NT2/D1 (cell line): ENCODE measurements around the gene TFDP1.

Source experiments
- DNase-seq: peaks from one replicate; pipeline ENCODE4 v3.0.0-alpha.2; 2011; ENCODE audit warnings: low read depth, low spot score
- H3K27me3 ChIP-seq: 2 replicates; pipeline ENCODE4 v1.6.0; 2011; ENCODE audit warnings: mild to moderate bottlenecking; ENCODE audit not compliant: insufficient read length, insufficient read depth
- H3K36me3 ChIP-seq: 2 replicates; pipeline ENCODE4 v1.6.1; 2011; ENCODE audit warnings: mild to moderate bottlenecking, low read length, mixed read lengths; ENCODE audit not compliant: insufficient read depth, insufficient read length
- H3K4me1 ChIP-seq: 2 replicates; pipeline ENCODE4 v1.5.1; 2011; ENCODE audit not compliant: insufficient read depth, insufficient read length
- H3K4me3 ChIP-seq: 2 replicates; pipeline ENCODE4 v1.5.1; 2011; ENCODE audit warnings: low read depth; ENCODE audit not compliant: insufficient read length
- H3K9ac ChIP-seq: 2 replicates; pipeline ENCODE4 v1.6.0; 2011; ENCODE audit warnings: low read depth; ENCODE audit not compliant: insufficient read length
- H3K9me3 ChIP-seq: 2 replicates; pipeline ENCODE4 v1.5.1; 2011; ENCODE audit warnings: mild to moderate bottlenecking, low read length; ENCODE audit not compliant: insufficient read depth
- SUZ12 ChIP-seq: IDR thresholded peaks from 2 replicates; pipeline ENCODE4 v1.6.1; 2011; ENCODE audit not compliant: insufficient read length, insufficient read depth; ENCODE audit errors: extremely low read depth
- YY1 ChIP-seq: IDR thresholded peaks from 2 replicates; pipeline ENCODE4 v1.6.1; 2011; ENCODE audit not compliant: insufficient read length, insufficient read depth
- ZNF274 ChIP-seq: IDR thresholded peaks from 2 replicates; pipeline ENCODE4 v1.6.1; 2011; ENCODE audit warnings: mild to moderate bottlenecking, low read depth, low read length

Gene TFDP1

GRCh38 chr13:113584205-113584869 lies at the start of gene TFDP1:
TFDP1 (plus strand) TSS chr13:113584753; CDS start chr13:113585838, 1,085 bp downstream.
- no peaks in the 10 kb centered on the region for H3K9me3 ChIP-seq
- H3K4me3 ChIP-seq, result peak within 1 kb of the TSS; percentile 70
- DNase-seq, result peak; percentile 70

GRCh38 chr13:113535381-113535781 lies 49.2 kb upstream of the TFDP1 start:
- Histone ChIP-seq H3K4me3 (no peak overlapping the region), H3K4me1 (peaks cover 12% of the 10 kb centered on the region), H3K9ac (no peak overlapping the region), H3K27me3 (no peaks in the 10 kb centered on the region), H3K9me3 (no peaks in the 10 kb centered on the region), H3K36me3 (peaks cover 78% of the 10 kb centered on the region)
- TF ChIP-seq ZNF274 (no peak), YY1 (no peak), SUZ12 (no peak)
- no peak for DNase-seq

More at GRCh38 chr13:113584205-113584869, at the start of gene TFDP1:
- TF ChIP-seq SUZ12 (no peak), ZNF274 (no peak), YY1 (no peak)
- Histone ChIP-seq H3K27me3 (no peaks in the 10 kb centered on the region), H3K4me1 (peaks cover 10% of the 10 kb centered on the region), H3K36me3 (peaks cover 35% of the 10 kb centered on the region), H3K9ac (peak within 1 kb of the TSS; percentile 77)

GRCh38 chr13:113536461-113537110 lies 48.0 kb upstream of the TFDP1 start:
- Histone ChIP-seq H3K9ac (no peak overlapping the region), H3K4me1 (peaks cover 9% of the 10 kb centered on the region), H3K4me3 (no peak overlapping the region), H3K9me3 (no peaks in the 10 kb centered on the region), H3K27me3 (no peaks in the 10 kb centered on the region), H3K36me3 (peaks cover 78% of the 10 kb centered on the region)
- DNase-seq, result no peak
- TF ChIP-seq YY1 (no peak), ZNF274 (no peak), SUZ12 (no peak)

GRCh38 chr13:113537205-113537604 lies 47.3 kb upstream of the TFDP1 start:
- Histone ChIP-seq H3K9me3 (no peaks in the 10 kb centered on the region), H3K27me3 (no peaks in the 10 kb centered on the region), H3K4me3 (no peak overlapping the region), H3K36me3 (peaks cover 74% of the 10 kb centered on the region), H3K4me1 (peaks cover 4% of the 10 kb centered on the region), H3K9ac (no peak overlapping the region)
- TF ChIP-seq SUZ12, result no peak
- TF ChIP-seq ZNF274, result no peak
- TF ChIP-seq YY1, result no peak
- no peak for DNase-seq

- TF ChIP-seq SUZ12 (no peak), YY1 (no peak), ZNF274 (no peak)
- H3K27me3 ChIP-seq, result no peaks in the 10 kb centered on the region
- H3K36me3 ChIP-seq, result peaks cover 75% of the 10 kb centered on the region
- no peaks in the 10 kb centered on the region for H3K4me1 ChIP-seq
- no peak overlapping the region for H3K9ac ChIP-seq
- no peak overlapping the region for H3K4me3 ChIP-seq
- no peaks in the 10 kb centered on the region for H3K9me3 ChIP-seq
- DNase-seq, result no peak
Observed at GRCh38 chr13:113537909-113538688, 46.5 kb upstream of the TFDP1 start.

GRCh38 chr13:113538689-113539058 lies 45.9 kb upstream of the TFDP1 start:
- peaks cover 69% of the 10 kb centered on the region for H3K36me3 ChIP-seq
- no peak for DNase-seq
- no peaks in the 10 kb centered on the region for H3K4me1 ChIP-seq
- no peak overlapping the region for H3K9ac ChIP-seq
- no peaks in the 10 kb centered on the region for H3K9me3 ChIP-seq
- no peak overlapping the region for H3K4me3 ChIP-seq
- TF ChIP-seq SUZ12, result no peak
- no peak for TF ChIP-seq YY1
- no peak for TF ChIP-seq ZNF274
- H3K27me3 ChIP-seq, result no peaks in the 10 kb centered on the region

GRCh38 chr13:113539176-113539575 lies 45.4 kb upstream of the TFDP1 start:
- Histone ChIP-seq H3K27me3 (no peaks in the 10 kb centered on the region), H3K9me3 (no peaks in the 10 kb centered on the region), H3K4me1 (peaks cover under 1% of the 10 kb centered on the region), H3K4me3 (no peak overlapping the region), H3K36me3 (peaks cover 69% of the 10 kb centered on the region), H3K9ac (no peak overlapping the region)
- DNase-seq, result no peak
- no peak for TF ChIP-seq ZNF274
- TF ChIP-seq YY1, result no peak
- no peak for TF ChIP-seq SUZ12
